KOPT-K1 (cell line): ENCODE results near the gene UGT1A5.

ENCODE experiments used
- H3K27ac ChIP-seq: fragments of 200-600 bp; sonication (generic); 2 replicates; pipeline ENCODE4 v1.5.1; 2016; ENCODE audit warnings: antibody characterized with exemption, mild to moderate bottlenecking, low read depth, low read length; ENCODE audit not compliant: poor library complexity, severe bottlenecking
- H3K36me3 ChIP-seq: fragments of 200-600 bp; sonication (generic); 2 replicates; pipeline ENCODE4 v1.5.1; 2017; ENCODE audit warnings: antibody characterized with exemption, mild to moderate bottlenecking, low read length, moderate library complexity; ENCODE audit not compliant: insufficient read depth
- H3K9me3 ChIP-seq: fragments of 200-600 bp; sonication (generic); 2 replicates; pipeline ENCODE4 v1.5.1; 2017; ENCODE audit warnings: antibody characterized with exemption, low read length, mild to moderate bottlenecking; ENCODE audit not compliant: insufficient read depth, poor library complexity, severe bottlenecking

Gene UGT1A5

GRCh38 chr2:233814056-233814835, 101.5 kb downstream of the UGT1A5 start:
- Histone ChIP-seq H3K36me3 (no peaks in the 10 kb centered on the region), H3K27ac (no peak overlapping the region), H3K9me3 (peaks cover 3% of the 10 kb centered on the region)

GRCh38 chr2:233815861-233816260, 103.2 kb downstream of the UGT1A5 start:
- Histone ChIP-seq H3K9me3 (no peaks in the 10 kb centered on the region), H3K36me3 (no peaks in the 10 kb centered on the region), H3K27ac (no peak overlapping the region)

- Histone ChIP-seq H3K36me3 (no peaks in the 10 kb centered on the region), H3K27ac (no peak overlapping the region), H3K9me3 (no peaks in the 10 kb centered on the region)
Observed at GRCh38 chr2:233816334-233816733, 103.6 kb downstream of the UGT1A5 start.

- no peak overlapping the region for H3K27ac ChIP-seq
- no peaks in the 10 kb centered on the region for H3K9me3 ChIP-seq
- no peaks in the 10 kb centered on the region for H3K36me3 ChIP-seq
Observed at GRCh38 chr2:233816771-233817170, 104.1 kb downstream of the UGT1A5 start.

- Histone ChIP-seq H3K36me3 (no peaks in the 10 kb centered on the region), H3K27ac (no peak overlapping the region), H3K9me3 (no peaks in the 10 kb centered on the region)
Observed at GRCh38 chr2:233817361-233817911, 104.7 kb downstream of the UGT1A5 start.

GRCh38 chr2:233817995-233818638, 105.4 kb downstream of the UGT1A5 start:
- H3K27ac ChIP-seq, result no peak overlapping the region
- no peaks in the 10 kb centered on the region for H3K36me3 ChIP-seq
- no peaks in the 10 kb centered on the region for H3K9me3 ChIP-seq

GRCh38 chr2:233818639-233819621, 106.2 kb downstream of the UGT1A5 start:
- Histone ChIP-seq H3K9me3 (no peaks in the 10 kb centered on the region), H3K27ac (no peak overlapping the region), H3K36me3 (no peaks in the 10 kb centered on the region)

- H3K36me3 ChIP-seq, result no peaks in the 10 kb centered on the region
- H3K9me3 ChIP-seq, result no peaks in the 10 kb centered on the region
- H3K27ac ChIP-seq, result no peak overlapping the region
Observed at GRCh38 chr2:233819884-233820773, 107.4 kb downstream of the UGT1A5 start.

GRCh38 chr2:233820774-233821105, 108.0 kb downstream of the UGT1A5 start:
- no peak overlapping the region for H3K27ac ChIP-seq
- H3K9me3 ChIP-seq, result no peaks in the 10 kb centered on the region
- H3K36me3 ChIP-seq, result no peaks in the 10 kb centered on the region

GRCh38 chr2:233821196-233821595, 108.5 kb downstream of the UGT1A5 start:
- H3K36me3 ChIP-seq, result no peaks in the 10 kb centered on the region
- no peaks in the 10 kb centered on the region for H3K9me3 ChIP-seq
- H3K27ac ChIP-seq, result no peak overlapping the region

- H3K27ac ChIP-seq, result no peak overlapping the region
- no peaks in the 10 kb centered on the region for H3K9me3 ChIP-seq
- H3K36me3 ChIP-seq, result no peaks in the 10 kb centered on the region
Observed at GRCh38 chr2:233821709-233822100, 109.0 kb downstream of the UGT1A5 start.

- Histone ChIP-seq H3K36me3 (no peaks in the 10 kb centered on the region), H3K9me3 (no peaks in the 10 kb centered on the region), H3K27ac (no peak overlapping the region)
Observed at GRCh38 chr2:233822101-233822771, 109.5 kb downstream of the UGT1A5 start.
